ENCODE data around the gene FBN2.

FBN2 gene

DNA sequence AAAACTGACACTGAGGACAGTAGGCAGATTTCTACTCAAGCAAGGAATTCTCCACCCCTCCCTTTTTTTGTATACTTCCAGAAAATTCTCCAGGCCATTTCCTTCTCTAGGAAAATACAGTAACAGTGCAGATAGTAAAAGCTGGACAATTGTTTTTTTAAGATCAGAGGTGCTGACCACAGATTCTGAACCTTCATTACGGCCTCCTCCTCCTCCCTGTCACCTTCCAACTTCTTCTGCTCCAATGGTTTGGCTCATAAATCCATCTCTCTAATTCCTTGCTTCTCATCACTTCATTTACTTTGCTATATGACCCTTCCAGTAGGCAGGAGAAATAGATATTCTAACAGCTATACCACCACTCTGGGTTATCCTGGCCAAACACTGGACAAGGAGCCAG lies 220.6 kb downstream of the FBN2 start (continued):
- TF ChIP-seq ISL1 (CRISPR knock-in tag; IDR thresholded peaks at IDR 0.05) (no peak), OSR1 (CRISPR knock-in tag; IDR thresholded peaks at IDR 0.05) (no peak), SNAI2 (CRISPR knock-in tag; IDR thresholded peaks at IDR 0.05) (no peak), ZNF565 (CRISPR knock-in tag; conservative IDR thresholded peaks at IDR 0.05; ENCODE audit: low read depth) (no peak), ARNTL (CRISPR knock-in tag; IDR thresholded peaks at IDR 0.05; ENCODE audit: borderline replicate concordance, low read depth) (no peak), ZFP30 (CRISPR knock-in tag; IDR thresholded peaks at IDR 0.05) (no peak), POU6F1 (CRISPR knock-in tag; IDR thresholded peaks at IDR 0.05; ENCODE audit: borderline replicate concordance, low read depth) (no peak), ZC3H10 (CRISPR knock-in tag; IDR thresholded peaks at IDR 0.05) (no peak), PATZ1 (CRISPR knock-in tag; IDR thresholded peaks at IDR 0.05; ENCODE audit: borderline replicate concordance) (no peak)

DNA sequence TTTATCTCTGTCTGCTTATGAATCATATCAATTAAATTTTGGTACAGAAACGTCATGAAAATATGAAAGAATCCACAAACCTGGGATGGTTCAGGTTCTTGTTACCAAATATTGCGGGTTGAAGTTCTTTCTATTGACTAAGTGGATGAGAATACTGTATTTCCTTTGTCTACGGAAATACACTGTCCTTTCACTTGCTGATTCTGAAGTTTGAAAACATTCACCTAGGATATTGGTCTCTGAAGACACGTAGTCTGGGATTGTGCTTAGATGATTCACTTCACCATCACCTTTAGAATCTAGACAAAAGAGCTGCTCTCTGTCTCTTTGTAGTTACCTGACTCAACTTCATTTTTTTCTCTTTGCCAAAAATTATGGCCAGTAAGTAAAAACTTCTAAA lies 222.4 kb downstream of the FBN2 start:
- no peak for TF ChIP-seq ZNF565 (CRISPR knock-in tag; conservative IDR thresholded peaks at IDR 0.05; ENCODE audit: low read depth)
- TF ChIP-seq, protein P1, sequence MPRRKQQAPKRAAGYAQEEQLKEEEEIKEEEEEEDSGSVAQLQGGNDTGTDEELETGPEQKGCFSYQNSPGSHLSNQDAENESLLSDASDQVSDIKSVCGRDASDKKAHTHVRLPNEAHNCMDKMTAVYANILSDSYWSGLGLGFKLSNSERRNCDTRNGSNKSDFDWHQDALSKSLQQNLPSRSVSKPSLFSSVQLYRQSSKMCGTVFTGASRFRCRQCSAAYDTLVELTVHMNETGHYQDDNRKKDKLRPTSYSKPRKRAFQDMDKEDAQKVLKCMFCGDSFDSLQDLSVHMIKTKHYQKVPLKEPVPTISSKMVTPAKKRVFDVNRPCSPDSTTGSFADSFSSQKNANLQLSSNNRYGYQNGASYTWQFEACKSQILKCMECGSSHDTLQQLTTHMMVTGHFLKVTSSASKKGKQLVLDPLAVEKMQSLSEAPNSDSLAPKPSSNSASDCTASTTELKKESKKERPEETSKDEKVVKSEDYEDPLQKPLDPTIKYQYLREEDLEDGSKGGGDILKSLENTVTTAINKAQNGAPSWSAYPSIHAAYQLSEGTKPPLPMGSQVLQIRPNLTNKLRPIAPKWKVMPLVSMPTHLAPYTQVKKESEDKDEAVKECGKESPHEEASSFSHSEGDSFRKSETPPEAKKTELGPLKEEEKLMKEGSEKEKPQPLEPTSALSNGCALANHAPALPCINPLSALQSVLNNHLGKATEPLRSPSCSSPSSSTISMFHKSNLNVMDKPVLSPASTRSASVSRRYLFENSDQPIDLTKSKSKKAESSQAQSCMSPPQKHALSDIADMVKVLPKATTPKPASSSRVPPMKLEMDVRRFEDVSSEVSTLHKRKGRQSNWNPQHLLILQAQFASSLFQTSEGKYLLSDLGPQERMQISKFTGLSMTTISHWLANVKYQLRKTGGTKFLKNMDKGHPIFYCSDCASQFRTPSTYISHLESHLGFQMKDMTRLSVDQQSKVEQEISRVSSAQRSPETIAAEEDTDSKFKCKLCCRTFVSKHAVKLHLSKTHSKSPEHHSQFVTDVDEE (CRISPR knock-in tag; IDR thresholded peaks at IDR 0.05) = no peak
- no peak for ATAC-seq

- TF ChIP-seq CSRNP3 (CRISPR knock-in tag; IDR thresholded peaks at IDR 0.05) = no peak
- no peak for ATAC-seq
Measured at GRCh38 chr5:128305341-128305740, 232.7 kb downstream of the FBN2 start.

- TF ChIP-seq CSRNP3 (CRISPR knock-in tag; IDR thresholded peaks at IDR 0.05) = no peak
- TF ChIP-seq, protein P1 (CRISPR knock-in tag; IDR thresholded peaks at IDR 0.05) = no peak
- TF ChIP-seq BACH2 (CRISPR knock-in tag; IDR thresholded peaks at IDR 0.05; ENCODE audit: borderline replicate concordance) = no peak
- TF ChIP-seq ZNF8 (CRISPR knock-in tag; IDR thresholded peaks at IDR 0.05) = no peak
- TF ChIP-seq CREB5 (CRISPR knock-in tag; IDR thresholded peaks at IDR 0.05; ENCODE audit: low read depth) = no peak
- no peak for TF ChIP-seq POU6F1 (CRISPR knock-in tag; IDR thresholded peaks at IDR 0.05; ENCODE audit: borderline replicate concordance, low read depth)
- TF ChIP-seq GLIS3 (CRISPR knock-in tag; IDR thresholded peaks at IDR 0.05) = no peak
- TF ChIP-seq OSR1 (CRISPR knock-in tag; IDR thresholded peaks at IDR 0.05) = no peak
- TF ChIP-seq ZNF565 (CRISPR knock-in tag; conservative IDR thresholded peaks at IDR 0.05; ENCODE audit: low read depth) = no peak
- no peak for TF ChIP-seq TOX (CRISPR knock-in tag; IDR thresholded peaks at IDR 0.05; ENCODE audit: borderline replicate concordance)
- TF ChIP-seq ISL1 (CRISPR knock-in tag; IDR thresholded peaks at IDR 0.05) = no peak
- no peak for TF ChIP-seq RARB (CRISPR knock-in tag; IDR thresholded peaks at IDR 0.05)
- ATAC-seq = no peak
Measured at GRCh38 chr5:128304791-128305190, 233.3 kb downstream of the FBN2 start.

All from SK-N-SH treated with all-trans-retinoic acid at 6 μM for 48 hours (cell line).